Colonic mucosa (tissue), 4 donors: Measurements from ENCODE around the gene MUC13. TPM values are rescaled to one million over a fixed set of nuclear protein-coding genes. Genes with fewer than 3 reads are reported as not detected.

Experiments used
- DNase-seq: peaks from one replicate; pipeline ENCODE4 v3.0.0-alpha.2; 2020
- H3K27ac ChIP-seq: fragments of 200-600 bp; one replicate; pipeline ENCODE4 v1.8.0; 2021
- H3K27me3 ChIP-seq: fragments of 200-600 bp; one replicate; pipeline ENCODE4 v1.8.0; 2021
- H3K36me3 ChIP-seq: fragments of 200-600 bp; one replicate; pipeline ENCODE4 v1.8.0; 2021
- H3K4me1 ChIP-seq: fragments of 200-600 bp; one replicate; pipeline ENCODE4 v1.8.0; 2021; ENCODE audit warnings: mild to moderate bottlenecking
- H3K4me3 ChIP-seq: fragments of 200-600 bp; one replicate; pipeline ENCODE4 v1.8.0; 2021
- H3K9ac ChIP-seq, 2 donors: one replicate each; pipeline ENCODE4 v1.7.0; 2013; ENCODE audit warnings: control low read depth in 2 of 2, low read depth in 2 of 2, low read length in 2 of 2
- H3K9me3 ChIP-seq: fragments of 200-600 bp; one replicate; pipeline ENCODE4 v1.8.0; 2021
- intact Hi-C: fragments of 100-400 bp; cut with DNase I; formaldehyde crosslinking; loops from one replicate; pipeline ENCODE4 v1.14.1; 2022
- total RNA-seq, 2 donors: library from RNA; stranded (reverse); fragmentation: NEBNext Ultra II Directional in 1 of 2; extraction: Animal tissue kit (Norgen Biotek cat#: 25700) in 1 of 2; gene quantifications; one replicate each; pipeline ENCODE4 v1.2.1, GENCODE V29; 2021
- TF ChIP-seq, protein P1 (sequence below): fragments of 200-600 bp; IDR thresholded peaks from one replicate; pipeline ENCODE4 v1.8.0; 2022; ENCODE audit warnings: antibody characterized with exemption, mild to moderate bottlenecking
- donor health status: healthy.
- donor health status: DM: no; HTN: no; CAD: no.
- donor health status: DM: no; HTN: no; CAD: no.

MUC13 gene
- total RNA-seq, 2 donors from 2014 or later, result 360 to 853 TPM

DNA sequence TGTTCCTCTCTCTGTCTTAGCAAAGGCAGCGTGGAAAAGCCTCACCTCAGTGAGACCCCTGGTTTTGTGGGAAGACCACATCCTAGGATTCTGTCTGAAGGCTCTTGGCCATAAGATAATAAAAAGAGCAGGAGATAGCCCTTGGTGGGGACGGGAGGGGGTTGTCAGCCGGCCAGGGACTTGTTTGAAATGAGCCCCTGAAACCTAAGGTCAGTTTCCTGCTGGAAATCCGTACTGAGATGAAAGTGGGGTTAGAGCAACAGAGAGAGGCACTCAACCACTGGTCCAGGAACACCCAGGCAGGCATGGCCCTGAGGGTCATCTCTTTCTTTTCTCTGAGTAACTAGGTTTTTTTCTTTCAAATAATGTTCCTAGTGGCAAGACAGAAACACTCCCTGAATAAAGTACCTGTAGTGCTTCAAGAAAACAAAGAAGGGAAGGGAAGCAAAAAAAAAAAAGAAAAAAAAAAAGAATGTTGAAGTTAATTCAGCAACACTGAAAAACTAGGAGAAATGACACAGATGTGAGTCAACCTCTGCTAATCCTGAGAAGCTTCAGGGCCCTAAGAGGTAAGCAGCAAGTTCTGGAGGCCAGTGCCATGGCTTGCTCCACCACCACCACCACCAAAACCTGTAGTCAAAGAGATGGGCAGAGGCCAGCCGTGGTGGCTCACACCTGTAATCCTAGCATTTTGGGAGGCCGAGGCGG lies 50.6 kb downstream of the MUC13 start:
- TF ChIP-seq, protein P1, sequence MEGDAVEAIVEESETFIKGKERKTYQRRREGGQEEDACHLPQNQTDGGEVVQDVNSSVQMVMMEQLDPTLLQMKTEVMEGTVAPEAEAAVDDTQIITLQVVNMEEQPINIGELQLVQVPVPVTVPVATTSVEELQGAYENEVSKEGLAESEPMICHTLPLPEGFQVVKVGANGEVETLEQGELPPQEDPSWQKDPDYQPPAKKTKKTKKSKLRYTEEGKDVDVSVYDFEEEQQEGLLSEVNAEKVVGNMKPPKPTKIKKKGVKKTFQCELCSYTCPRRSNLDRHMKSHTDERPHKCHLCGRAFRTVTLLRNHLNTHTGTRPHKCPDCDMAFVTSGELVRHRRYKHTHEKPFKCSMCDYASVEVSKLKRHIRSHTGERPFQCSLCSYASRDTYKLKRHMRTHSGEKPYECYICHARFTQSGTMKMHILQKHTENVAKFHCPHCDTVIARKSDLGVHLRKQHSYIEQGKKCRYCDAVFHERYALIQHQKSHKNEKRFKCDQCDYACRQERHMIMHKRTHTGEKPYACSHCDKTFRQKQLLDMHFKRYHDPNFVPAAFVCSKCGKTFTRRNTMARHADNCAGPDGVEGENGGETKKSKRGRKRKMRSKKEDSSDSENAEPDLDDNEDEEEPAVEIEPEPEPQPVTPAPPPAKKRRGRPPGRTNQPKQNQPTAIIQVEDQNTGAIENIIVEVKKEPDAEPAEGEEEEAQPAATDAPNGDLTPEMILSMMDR, result no peak
- Histone ChIP-seq H3K36me3 (no peaks in the 10 kb centered on the region), H3K4me3 (no peak overlapping the region), H3K27me3 (no peaks in the 10 kb centered on the region), H3K9me3 (no peaks in the 10 kb centered on the region), H3K4me1 (no peaks in the 10 kb centered on the region), H3K27ac (no peak overlapping the region), H3K9ac (no peak overlapping the region)
- no peak for DNase-seq
- intact Hi-C loops, result no loop called here

DNA sequence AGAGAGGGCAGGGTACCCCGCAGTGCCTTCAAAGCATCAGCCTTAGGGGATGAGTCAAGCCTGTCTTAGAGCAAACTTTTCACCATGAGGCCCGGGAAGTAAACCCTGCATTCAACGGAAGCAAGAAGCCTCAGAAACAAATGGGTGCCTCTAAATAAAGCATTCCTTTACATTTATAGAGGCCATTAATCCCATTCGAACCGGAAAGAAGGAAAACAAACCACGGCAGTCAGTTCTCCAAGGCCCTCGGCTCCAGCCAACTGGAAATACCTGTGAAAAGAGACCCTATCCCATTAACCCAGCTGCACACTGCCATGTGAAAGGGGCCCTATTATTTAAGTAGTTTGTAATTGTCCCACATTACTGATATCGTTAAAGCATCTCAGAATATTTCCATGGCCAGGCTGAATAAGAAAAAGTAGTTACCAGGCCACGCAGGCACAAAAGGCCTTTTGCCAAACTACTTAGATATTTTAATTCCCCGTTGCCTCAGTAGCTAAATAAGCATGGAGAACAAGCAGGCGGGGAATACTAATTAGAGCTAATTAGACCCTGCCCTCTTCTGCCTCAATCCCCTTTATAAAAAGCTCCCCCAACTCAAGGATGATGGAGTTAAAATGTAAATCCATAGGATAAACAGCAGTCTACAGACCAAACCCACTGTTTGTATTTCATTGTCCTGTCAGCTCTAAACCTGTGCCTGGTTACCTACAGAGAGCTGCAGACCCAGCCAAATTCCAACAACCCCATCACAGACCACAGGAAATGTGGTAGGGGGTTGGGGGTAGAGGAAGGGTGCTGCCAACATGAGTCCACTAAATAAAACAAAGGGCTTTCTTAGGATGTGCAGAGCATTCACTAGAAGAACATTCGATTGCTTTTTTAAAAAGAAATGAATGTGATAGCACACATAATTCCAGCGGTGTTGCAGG lies 51.5 kb downstream of the MUC13 start:
- Histone ChIP-seq H3K9ac (no peak overlapping the region), H3K4me3 (no peak overlapping the region), H3K4me1 (no peaks in the 10 kb centered on the region), H3K27ac (no peak overlapping the region), H3K36me3 (no peaks in the 10 kb centered on the region), H3K27me3 (no peaks in the 10 kb centered on the region), H3K9me3 (no peaks in the 10 kb centered on the region)
- intact Hi-C loops, result no loop called here
- DNase-seq, result no peak
- TF ChIP-seq, protein P1, result no peak

DNA sequence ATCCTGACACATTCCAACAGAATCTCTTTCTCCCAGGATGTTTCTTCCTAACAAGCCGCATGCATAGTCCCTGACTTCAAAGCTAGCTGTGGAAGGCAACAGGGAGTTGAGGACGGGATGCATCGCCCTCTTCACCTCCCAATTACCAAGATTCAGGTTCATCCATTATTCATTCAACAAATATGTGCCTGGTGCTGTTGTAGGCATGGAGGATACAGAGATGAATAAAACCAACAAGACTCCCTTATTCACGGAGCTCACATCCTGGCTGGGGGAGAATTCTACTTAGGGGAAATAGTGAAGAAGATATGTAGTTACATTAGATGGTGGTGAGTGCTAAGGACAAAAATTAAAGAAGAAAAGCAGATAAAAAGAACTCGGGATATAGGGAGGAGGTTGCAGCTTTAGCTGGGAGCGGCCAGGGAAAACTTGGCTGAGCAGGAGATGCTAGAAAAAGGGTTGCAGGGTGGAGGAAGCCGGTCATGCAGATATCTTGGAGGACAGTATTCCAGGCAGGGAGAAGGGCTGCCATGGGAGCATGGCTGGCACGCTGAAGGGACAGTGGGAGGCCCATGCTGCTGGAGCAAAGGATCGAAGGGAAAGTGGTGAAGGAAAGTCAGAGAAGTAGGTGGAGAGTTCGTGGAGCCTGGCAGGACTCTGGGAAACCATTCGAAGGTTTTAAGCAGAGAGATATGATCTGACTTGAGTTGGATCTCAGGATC lies 52.4 kb downstream of the MUC13 start:
- H3K4me1 ChIP-seq, result no peaks in the 10 kb centered on the region

DNA sequence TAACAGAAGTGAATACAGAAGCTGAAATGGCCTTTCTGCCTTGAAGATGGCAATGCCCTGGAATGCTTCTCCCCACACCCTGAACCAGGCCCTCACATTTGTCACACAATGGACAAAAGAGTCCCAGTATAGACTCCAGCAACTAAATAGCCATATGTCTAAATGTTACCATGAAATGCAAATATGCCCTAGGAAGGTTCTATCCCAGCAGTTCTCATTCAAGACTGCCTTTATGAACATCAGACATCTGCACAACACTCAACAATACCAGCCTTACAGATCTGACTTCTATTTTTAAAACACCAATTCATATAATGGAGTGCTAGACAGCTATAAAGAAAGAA lies 55.2 kb downstream of the MUC13 start:
- Histone ChIP-seq H3K4me1 (no peaks in the 10 kb centered on the region), H3K9me3 (no peaks in the 10 kb centered on the region)
- no peak for DNase-seq

More for the DNA sequence above, 52.4 kb downstream of the MUC13 start:
- H3K27ac ChIP-seq, result no peak overlapping the region
- no peaks in the 10 kb centered on the region for H3K36me3 ChIP-seq
- TF ChIP-seq, protein P1, result no peak
- no peak overlapping the region for H3K9ac ChIP-seq
- no peaks in the 10 kb centered on the region for H3K27me3 ChIP-seq
- H3K4me3 ChIP-seq, result no peak overlapping the region
- intact Hi-C loops, result no loop called here
- DNase-seq, result no peak
- H3K9me3 ChIP-seq, result no peaks in the 10 kb centered on the region

More for the DNA sequence above, 55.2 kb downstream of the MUC13 start:
- Histone ChIP-seq H3K27me3 (no peaks in the 10 kb centered on the region), H3K27ac (peak overlapping the region; percentile 62), H3K9ac (no peak overlapping the region), H3K36me3 (no peaks in the 10 kb centered on the region), H3K4me3 (no peak overlapping the region)
- intact Hi-C loops, result no loop called here
- TF ChIP-seq, protein P1, result no peak
